Body of pancreas (tissue), 4 donors: ENCODE data around the gene AGR2.

Experiments used
- CTCF ChIP-seq, 7 experiments: fragments of 450-650 bp in 4 of 7; fragments of 200-600 bp in 3 of 7; sonication (generic) in 3 of 7; IDR thresholded peaks; one replicate each; pipeline ENCODE4 v1.5.1; 2016 to 2019; ENCODE audit warnings: antibody characterized with exemption in 7 of 7
- POLR2A ChIP-seq, 3 donors: fragments of 450-650 bp; IDR thresholded peaks; one replicate each; pipeline ENCODE4 v1.6.1; 2016; ENCODE audit warnings: antibody characterized with exemption in 3 of 3, mild to moderate bottlenecking in 2 of 3

- TF ChIP-seq CTCF (IDR thresholded peaks at IDR 0.05) (no peak), POLR2A (IDR thresholded peaks at IDR 0.05) (no peak)
These were observed 5.3 kb upstream of the AGR2 start for GRCh38 chr7:16810112-16810511.
